Measurements from ENCODE around the gene FHAD1. TPM values are rescaled to one million over a fixed set of nuclear protein-coding genes. Genes with fewer than 3 reads are reported as not detected.

Gene FHAD1
- total and polyA plus RNA-seq, 11 donors = 0.06 to 1.1 (median 0.12) TPM; not detected in 4

DNA sequence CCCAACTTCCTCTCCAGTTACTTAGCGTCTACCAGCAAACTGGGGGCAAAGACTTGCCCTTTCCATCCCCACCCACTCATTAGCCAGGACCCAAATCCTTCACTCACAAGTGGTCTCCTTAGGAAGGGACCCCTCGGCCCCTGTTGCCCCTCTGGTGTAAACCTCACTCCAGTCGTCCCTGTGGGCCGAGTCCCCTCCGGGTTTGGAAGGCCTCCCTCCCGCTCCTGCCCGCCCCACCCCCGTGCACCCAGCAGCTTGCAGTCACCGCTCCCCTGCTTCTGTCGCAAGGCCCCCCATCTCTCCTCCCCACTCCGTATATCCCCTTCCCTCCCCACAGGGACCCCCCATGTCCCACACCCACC, 163.8 kb downstream of the FHAD1 start:
- Histone ChIP-seq H3K27me3 (no peaks in the 10 kb centered on the region), H3K27ac (peak overlapping the region in 8 of 12 donors; percentile 49 to 90 (median 75)), H3K36me3 (peaks cover 0 to 22% (median 0%) of the 10 kb centered on the region in 9 donors), H3K4me1 (peaks cover 0 to 74% (median 41%) of the 10 kb centered on the region in 12 donors), H3K9me3 (no peaks in the 10 kb centered on the region), H3K4me3 (peak overlapping the region; percentile 66 to 98 (median 89))
- TF ChIP-seq, protein P1, sequence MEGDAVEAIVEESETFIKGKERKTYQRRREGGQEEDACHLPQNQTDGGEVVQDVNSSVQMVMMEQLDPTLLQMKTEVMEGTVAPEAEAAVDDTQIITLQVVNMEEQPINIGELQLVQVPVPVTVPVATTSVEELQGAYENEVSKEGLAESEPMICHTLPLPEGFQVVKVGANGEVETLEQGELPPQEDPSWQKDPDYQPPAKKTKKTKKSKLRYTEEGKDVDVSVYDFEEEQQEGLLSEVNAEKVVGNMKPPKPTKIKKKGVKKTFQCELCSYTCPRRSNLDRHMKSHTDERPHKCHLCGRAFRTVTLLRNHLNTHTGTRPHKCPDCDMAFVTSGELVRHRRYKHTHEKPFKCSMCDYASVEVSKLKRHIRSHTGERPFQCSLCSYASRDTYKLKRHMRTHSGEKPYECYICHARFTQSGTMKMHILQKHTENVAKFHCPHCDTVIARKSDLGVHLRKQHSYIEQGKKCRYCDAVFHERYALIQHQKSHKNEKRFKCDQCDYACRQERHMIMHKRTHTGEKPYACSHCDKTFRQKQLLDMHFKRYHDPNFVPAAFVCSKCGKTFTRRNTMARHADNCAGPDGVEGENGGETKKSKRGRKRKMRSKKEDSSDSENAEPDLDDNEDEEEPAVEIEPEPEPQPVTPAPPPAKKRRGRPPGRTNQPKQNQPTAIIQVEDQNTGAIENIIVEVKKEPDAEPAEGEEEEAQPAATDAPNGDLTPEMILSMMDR (IDR thresholded peaks at IDR 0.05) = no peak
- TF ChIP-seq POLR2A (IDR thresholded peaks at IDR 0.05) = no peak
- intact Hi-C loops (cut with DNase I) = loop anchor here in 7 of 10 donors (5.0 to 10.0 kb wide), 4 partner anchors 69 to 276 kb away; no protein-coding TSS in a partner anchor
- 60 to 68% (median 62%) methylated on average over 11 of the region's 11 CpGs for WGBS, 4 donors
- DNase-seq (no peak), ATAC-seq (no peak)

DNA sequence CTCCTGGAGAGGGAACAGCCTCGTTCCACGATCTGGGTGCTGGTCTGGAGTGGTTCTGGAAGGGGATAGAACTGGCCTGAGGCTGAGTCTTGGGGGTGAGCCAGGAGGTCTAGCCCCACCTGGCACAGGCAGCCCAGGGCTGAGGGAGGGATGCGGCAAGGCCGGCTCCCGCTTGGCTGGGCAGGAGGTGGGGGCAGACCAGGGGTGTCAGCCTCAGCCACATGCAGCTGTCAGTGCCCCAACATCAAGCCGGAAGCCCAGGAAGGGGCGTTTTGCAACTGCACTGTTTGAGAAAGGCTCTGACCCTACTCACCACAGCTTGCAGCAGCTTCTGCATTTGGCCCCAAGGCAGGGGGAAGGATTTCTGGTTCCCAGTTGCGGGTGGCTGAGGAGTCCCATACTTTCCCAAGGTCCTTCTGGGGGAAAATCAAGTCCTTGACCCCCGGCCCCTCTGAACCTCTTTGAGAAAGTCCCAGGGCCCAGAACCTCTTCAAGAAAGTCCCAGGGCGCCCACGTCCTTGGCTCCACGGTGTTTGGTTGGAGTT, 164.6 kb downstream of the FHAD1 start:
- peaks cover 0 to 81% (median 48%) of the 10 kb centered on the region in 12 donors for H3K4me1 ChIP-seq
- TF ChIP-seq POLR2A (IDR thresholded peaks at IDR 0.05) = no peak
- TF ChIP-seq, protein P1 (IDR thresholded peaks at IDR 0.05) = no peak
- H3K4me3 ChIP-seq = peak overlapping the region in 11 of 12 donors; percentile 14 to 98 (median 89)
- peaks cover 0 to 22% (median 0%) of the 10 kb centered on the region in 9 donors for H3K36me3 ChIP-seq
- peak overlapping the region in 11 of 12 donors; percentile 27 to 90 (median 62) for H3K27ac ChIP-seq
- DNase-seq (peak; percentile 59 to 78 (median 59)), ATAC-seq (peak in 2 of 4 donors; percentile 25 to 27)
- H3K27me3 ChIP-seq = no peaks in the 10 kb centered on the region
- WGBS, 4 donors = 61 to 71% (median 66%) methylated on average over 12 of the region's 12 CpGs
- intact Hi-C loops (cut with DNase I) = loop anchor here in 7 of 10 donors (5.0 to 10.0 kb wide), 4 partner anchors 69 to 277 kb away; no protein-coding TSS in a partner anchor
- no peaks in the 10 kb centered on the region for H3K9me3 ChIP-seq

DNA sequence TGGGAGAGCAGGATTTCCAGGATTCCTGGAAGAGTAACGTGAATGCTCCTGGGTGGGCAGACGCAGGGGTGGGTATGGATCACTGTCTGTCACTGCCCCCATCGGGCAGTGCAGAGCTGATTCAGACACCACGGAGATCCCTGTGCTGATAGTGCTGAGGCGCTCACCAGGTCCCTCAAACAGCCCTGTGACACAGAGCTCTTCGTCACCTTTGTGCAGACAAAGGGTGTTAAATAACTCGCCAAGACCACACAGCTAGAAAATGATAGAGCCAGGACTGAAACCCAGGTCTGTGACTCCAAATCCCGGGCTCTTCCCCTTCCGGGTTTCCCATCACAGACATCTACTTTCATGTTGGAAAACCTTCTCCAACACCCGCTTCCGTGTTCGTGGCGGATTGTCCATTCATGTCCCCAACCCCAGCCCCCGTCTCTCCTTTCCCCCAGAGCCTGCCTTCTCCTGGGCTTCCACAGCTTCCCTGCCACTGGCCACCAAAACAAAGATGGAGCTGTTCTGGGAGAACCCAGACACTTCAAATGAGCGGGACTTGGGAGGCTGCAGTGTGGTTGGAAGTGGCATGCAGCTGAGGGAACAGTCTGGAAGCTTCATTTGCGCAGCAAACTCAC, 165.3 kb downstream of the FHAD1 start:
- peak overlapping the region in 10 of 12 donors; percentile 14 to 98 (median 90) for H3K4me3 ChIP-seq
- TF ChIP-seq, protein P1 (IDR thresholded peaks at IDR 0.05) = no peak
- TF ChIP-seq POLR2A (IDR thresholded peaks at IDR 0.05) = no peak
- no peaks in the 10 kb centered on the region for H3K9me3 ChIP-seq
- peaks cover 0 to 22% (median 0%) of the 10 kb centered on the region in 9 donors for H3K36me3 ChIP-seq
- H3K4me1 ChIP-seq = peaks cover 0 to 79% (median 54%) of the 10 kb centered on the region in 12 donors
- DNase-seq (no peak), ATAC-seq (no peak)
- intact Hi-C loops (cut with DNase I) = loop anchor here in 7 of 10 donors (5.0 to 10.0 kb wide), 4 partner anchors 70 to 277 kb away; no protein-coding TSS in a partner anchor
- 74 to 78% (median 75%) methylated on average over 16 of the region's 16 CpGs for WGBS, 4 donors
- no peaks in the 10 kb centered on the region for H3K27me3 ChIP-seq
- peak overlapping the region in 11 of 12 donors; percentile 10 to 90 (median 51) for H3K27ac ChIP-seq

DNA sequence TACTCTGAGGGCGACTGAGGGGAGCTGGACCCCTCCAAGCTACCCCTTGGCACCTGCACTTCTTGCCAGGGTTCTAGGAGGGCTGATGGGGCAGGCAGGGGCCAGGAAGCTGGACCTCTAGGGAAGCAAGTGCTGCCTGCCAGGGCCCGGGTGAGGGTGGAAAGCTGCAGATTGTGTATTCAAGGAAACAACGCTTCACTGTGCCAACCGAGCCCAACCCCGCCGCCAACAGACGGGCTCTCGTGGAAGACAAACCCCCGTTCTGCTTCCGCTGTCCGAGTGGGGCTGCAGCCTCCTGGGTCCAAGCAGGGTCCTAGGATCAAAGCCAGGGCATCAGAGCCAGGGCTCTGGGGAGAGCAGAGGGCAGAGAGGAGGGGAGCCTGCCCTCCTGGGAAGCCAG, 165.8 kb downstream of the FHAD1 start:
- H3K9me3 ChIP-seq = no peaks in the 10 kb centered on the region
- ATAC-seq (no peak), DNase-seq (no peak)
- H3K4me3 ChIP-seq = peak overlapping the region in 5 of 12 donors; percentile 13 to 98 (median 89)
- intact Hi-C loops (cut with DNase I) = loop anchor here in 7 of 10 donors (5.0 to 10.0 kb wide), 4 partner anchors 71 to 278 kb away; no protein-coding TSS in a partner anchor
- H3K27ac ChIP-seq = peak overlapping the region in 11 of 12 donors; percentile 7 to 90 (median 46)
- H3K36me3 ChIP-seq = peaks cover 0 to 22% (median 0%) of the 10 kb centered on the region in 9 donors
- H3K27me3 ChIP-seq = no peaks in the 10 kb centered on the region
- WGBS, 4 donors = 50 to 79% (median 63%) methylated on average over 11 of the region's 11 CpGs
- peaks cover 0 to 85% (median 59%) of the 10 kb centered on the region in 12 donors for H3K4me1 ChIP-seq
- TF ChIP-seq, protein P1 (IDR thresholded peaks at IDR 0.05) = no peak
- no peak for TF ChIP-seq POLR2A (IDR thresholded peaks at IDR 0.05)
